Panc1 (cell line): ENCODE data around the gene SLC51A. TPM values are rescaled to one million over a fixed set of nuclear protein-coding genes. Genes with fewer than 3 reads are reported as not detected.
"Not testable (repeated sequence)": the region's sequence is repeated elsewhere in the genome, so short reads cannot be mapped to it uniquely, and the experiment has no call there.

ENCODE experiments used
- ATAC-seq: fragments of 200-7000 bp; cut with Tn5 transposase; 2 replicates; pipeline ENCODE4 v1.9.1; 2020; ENCODE audit warnings: mild to moderate bottlenecking, moderate library complexity
- BruUV-seq: library from RNA; stranded (reverse); fragments of 400-500 nt; replicated peaks from 2 replicates; lab custom pipeline; 2021; lab: Mats Ljungman, UMichigan
- CTCF ChIA-PET: fragments of 300-600 bp; sonication (Branson Sonifier 250); formaldehyde crosslinking; loops from one replicate; lab custom pipeline; 2022; ENCODE audit warnings: antibody characterized with exemption; lab: Charles Lee
- POLR2A ChIA-PET: fragments of 300-600 bp; sonication (Branson Sonifier 250); formaldehyde crosslinking; loops from one replicate; lab custom pipeline; 2022; ENCODE audit warnings: antibody characterized with exemption; lab: Charles Lee
- DNase-seq: peaks from one replicate; pipeline ENCODE4 v3.0.0-alpha.2; 2010; ENCODE audit warnings: low read depth, low spot score
- H3K27ac ChIP-seq: 2 replicates; pipeline ENCODE4 v1.5.1; 2011; ENCODE audit warnings: mild to moderate bottlenecking, low read length, inconsistent platforms
- H3K27me3 ChIP-seq: fragments of 200-500 bp; sonication (Bioruptor generic); 2 replicates; pipeline ENCODE4 v1.6.0; 2014; ENCODE audit warnings: low read length, inconsistent platforms; ENCODE audit not compliant: control insufficient read depth, insufficient read depth
- H3K36me3 ChIP-seq: fragments of 200-500 bp; sonication (Bioruptor generic); 2 replicates; pipeline ENCODE4 v1.5.1; 2014; ENCODE audit warnings: inconsistent platforms, mild to moderate bottlenecking, low read length, moderate library complexity; ENCODE audit not compliant: control insufficient read depth, insufficient read depth
- H3K4me1 ChIP-seq: 2 replicates; pipeline ENCODE4 v1.5.1; 2011; ENCODE audit warnings: inconsistent platforms, mild to moderate bottlenecking, low read length, moderate library complexity; ENCODE audit not compliant: control insufficient read depth, insufficient read depth
- H3K4me3 ChIP-seq, 2 experiments: 2 replicates each; pipeline ENCODE4 v1.5.1; 2011 to 2012; ENCODE audit warnings: low read depth in 2 of 2, low read length in 2 of 2, mild to moderate bottlenecking in 2 of 2, inconsistent platforms in 1 of 2, moderate library complexity in 1 of 2
- H3K9me3 ChIP-seq: fragments of 200-500 bp; sonication (Bioruptor generic); 2 replicates; pipeline ENCODE4 v1.5.1; 2014; ENCODE audit warnings: low read depth, mild to moderate bottlenecking, inconsistent platforms, low read length, moderate library complexity; ENCODE audit not compliant: control insufficient read depth, insufficient read depth
- POLR2AphosphoS5 ChIP-seq: IDR thresholded peaks from 2 replicates; pipeline ENCODE4 v1.6.1; 2012; ENCODE audit warnings: mild to moderate bottlenecking, low read depth, low read length, moderate library complexity
- SIN3A ChIP-seq: IDR thresholded peaks from 2 replicates; pipeline ENCODE4 v1.6.1; 2012; ENCODE audit warnings: low read depth, mild to moderate bottlenecking, low read length, moderate library complexity, borderline replicate concordance; ENCODE audit not compliant: insufficient read depth
- TCF7L2 ChIP-seq: IDR thresholded peaks from 2 replicates; pipeline ENCODE4 v1.6.1; 2011; ENCODE audit warnings: mild to moderate bottlenecking, low read depth, low read length, inconsistent platforms
- in situ Hi-C: cut with HindIII; loops from 2 replicates; pipeline ENCODE4 v1.10.0; 2016; ENCODE audit warnings: low sequenced_read_pairs, low pct_unique_long_range_greater_than_20kb
- intact Hi-C: fragments of 100-400 bp; cut with micrococcal nuclease; formaldehyde crosslinking; loops from one replicate; pipeline ENCODE4 v1.10.0; 2022; ENCODE audit not compliant: unreplicated experiment
- total RNA-seq: library from RNA; stranded (reverse); gene quantifications from one replicate; pipeline ENCODE4 v1.2.1, GENCODE V29; 2021; ENCODE audit not compliant: unreplicated experiment
- TF ChIP-seq, protein P1 (sequence below), 2 experiments: IDR thresholded peaks; 2 replicates each; pipeline ENCODE4 v1.6.1; 2011 to 2012; ENCODE audit warnings: low read depth in 2 of 2, control low read depth in 1 of 2, low read length in 1 of 2, mild to moderate bottlenecking in 1 of 2, moderate library complexity in 1 of 2; ENCODE audit not compliant: insufficient read depth in 1 of 2
- TF ChIP-seq, protein P2 (sequence below): fragments of 450-650 bp; IDR thresholded peaks from 2 replicates; pipeline ENCODE4 v1.5.1; 2017; ENCODE audit warnings: mild to moderate bottlenecking

The SLC51A gene
- total RNA-seq, 1 experiment from 2014 or later: not detected

DNA sequence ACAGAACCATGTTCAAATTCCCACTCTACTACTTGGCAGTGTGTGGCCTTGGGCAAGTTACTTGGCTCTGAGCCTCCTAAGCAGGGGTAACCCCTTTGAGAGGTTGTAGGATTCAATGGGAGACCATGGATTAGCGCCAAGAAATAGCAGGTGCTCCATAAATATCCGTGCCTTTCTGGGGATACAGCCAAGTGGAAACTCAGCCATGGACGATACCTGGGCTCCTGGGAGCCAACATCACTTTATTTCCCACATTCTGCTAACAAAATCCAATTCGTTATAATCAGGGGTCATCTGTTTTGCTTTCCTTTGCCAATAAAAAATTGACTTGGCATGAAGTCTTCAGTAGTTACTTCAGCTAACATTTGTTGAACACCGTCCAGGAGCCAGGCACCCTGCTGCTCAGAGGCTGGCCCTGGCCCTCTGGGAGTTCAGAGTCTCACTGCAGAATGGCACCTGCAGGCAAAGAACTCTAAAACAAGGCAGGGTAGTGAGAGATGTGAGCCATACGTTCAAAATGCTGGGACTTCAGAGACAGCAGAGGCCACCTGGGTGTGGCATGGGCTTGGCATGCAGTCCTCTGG lies 47.4 kb upstream of the SLC51A start:
- in situ Hi-C loops (no loop called here), intact Hi-C loops (no loop called here)
- TF ChIP-seq POLR2AphosphoS5 (0 out of 2 replicates have a peak, but pooled peaks have one; percentile 32), SIN3A (0 out of 2 replicates have a peak, but pooled peaks have one; percentile 35), TCF7L2 (peak; percentile 82)
- TF ChIP-seq, protein P1, sequence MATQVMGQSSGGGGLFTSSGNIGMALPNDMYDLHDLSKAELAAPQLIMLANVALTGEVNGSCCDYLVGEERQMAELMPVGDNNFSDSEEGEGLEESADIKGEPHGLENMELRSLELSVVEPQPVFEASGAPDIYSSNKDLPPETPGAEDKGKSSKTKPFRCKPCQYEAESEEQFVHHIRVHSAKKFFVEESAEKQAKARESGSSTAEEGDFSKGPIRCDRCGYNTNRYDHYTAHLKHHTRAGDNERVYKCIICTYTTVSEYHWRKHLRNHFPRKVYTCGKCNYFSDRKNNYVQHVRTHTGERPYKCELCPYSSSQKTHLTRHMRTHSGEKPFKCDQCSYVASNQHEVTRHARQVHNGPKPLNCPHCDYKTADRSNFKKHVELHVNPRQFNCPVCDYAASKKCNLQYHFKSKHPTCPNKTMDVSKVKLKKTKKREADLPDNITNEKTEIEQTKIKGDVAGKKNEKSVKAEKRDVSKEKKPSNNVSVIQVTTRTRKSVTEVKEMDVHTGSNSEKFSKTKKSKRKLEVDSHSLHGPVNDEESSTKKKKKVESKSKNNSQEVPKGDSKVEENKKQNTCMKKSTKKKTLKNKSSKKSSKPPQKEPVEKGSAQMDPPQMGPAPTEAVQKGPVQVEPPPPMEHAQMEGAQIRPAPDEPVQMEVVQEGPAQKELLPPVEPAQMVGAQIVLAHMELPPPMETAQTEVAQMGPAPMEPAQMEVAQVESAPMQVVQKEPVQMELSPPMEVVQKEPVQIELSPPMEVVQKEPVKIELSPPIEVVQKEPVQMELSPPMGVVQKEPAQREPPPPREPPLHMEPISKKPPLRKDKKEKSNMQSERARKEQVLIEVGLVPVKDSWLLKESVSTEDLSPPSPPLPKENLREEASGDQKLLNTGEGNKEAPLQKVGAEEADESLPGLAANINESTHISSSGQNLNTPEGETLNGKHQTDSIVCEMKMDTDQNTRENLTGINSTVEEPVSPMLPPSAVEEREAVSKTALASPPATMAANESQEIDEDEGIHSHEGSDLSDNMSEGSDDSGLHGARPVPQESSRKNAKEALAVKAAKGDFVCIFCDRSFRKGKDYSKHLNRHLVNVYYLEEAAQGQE (IDR thresholded peaks at IDR 0.05; ENCODE audit: insufficient read depth in 1 of 2, low read depth in 2 of 2, low read length in 1 of 2): no peak
- TF ChIP-seq, protein P2, sequence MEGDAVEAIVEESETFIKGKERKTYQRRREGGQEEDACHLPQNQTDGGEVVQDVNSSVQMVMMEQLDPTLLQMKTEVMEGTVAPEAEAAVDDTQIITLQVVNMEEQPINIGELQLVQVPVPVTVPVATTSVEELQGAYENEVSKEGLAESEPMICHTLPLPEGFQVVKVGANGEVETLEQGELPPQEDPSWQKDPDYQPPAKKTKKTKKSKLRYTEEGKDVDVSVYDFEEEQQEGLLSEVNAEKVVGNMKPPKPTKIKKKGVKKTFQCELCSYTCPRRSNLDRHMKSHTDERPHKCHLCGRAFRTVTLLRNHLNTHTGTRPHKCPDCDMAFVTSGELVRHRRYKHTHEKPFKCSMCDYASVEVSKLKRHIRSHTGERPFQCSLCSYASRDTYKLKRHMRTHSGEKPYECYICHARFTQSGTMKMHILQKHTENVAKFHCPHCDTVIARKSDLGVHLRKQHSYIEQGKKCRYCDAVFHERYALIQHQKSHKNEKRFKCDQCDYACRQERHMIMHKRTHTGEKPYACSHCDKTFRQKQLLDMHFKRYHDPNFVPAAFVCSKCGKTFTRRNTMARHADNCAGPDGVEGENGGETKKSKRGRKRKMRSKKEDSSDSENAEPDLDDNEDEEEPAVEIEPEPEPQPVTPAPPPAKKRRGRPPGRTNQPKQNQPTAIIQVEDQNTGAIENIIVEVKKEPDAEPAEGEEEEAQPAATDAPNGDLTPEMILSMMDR: no peak
- H3K36me3 ChIP-seq: no peaks in the 10 kb centered on the region
- H3K27ac ChIP-seq: no peak overlapping the region
- no TSS peak for BruUV-seq
- H3K27me3 ChIP-seq: no peaks in the 10 kb centered on the region
- ATAC-seq (peak; percentile 72), DNase-seq (no peak)
- H3K4me3 ChIP-seq: no peak overlapping the region
- ChIA-PET POLR2A (no interaction called here), CTCF (no interaction called here)
- H3K4me1 ChIP-seq: no peaks in the 10 kb centered on the region
- no peaks in the 10 kb centered on the region for H3K9me3 ChIP-seq

DNA sequence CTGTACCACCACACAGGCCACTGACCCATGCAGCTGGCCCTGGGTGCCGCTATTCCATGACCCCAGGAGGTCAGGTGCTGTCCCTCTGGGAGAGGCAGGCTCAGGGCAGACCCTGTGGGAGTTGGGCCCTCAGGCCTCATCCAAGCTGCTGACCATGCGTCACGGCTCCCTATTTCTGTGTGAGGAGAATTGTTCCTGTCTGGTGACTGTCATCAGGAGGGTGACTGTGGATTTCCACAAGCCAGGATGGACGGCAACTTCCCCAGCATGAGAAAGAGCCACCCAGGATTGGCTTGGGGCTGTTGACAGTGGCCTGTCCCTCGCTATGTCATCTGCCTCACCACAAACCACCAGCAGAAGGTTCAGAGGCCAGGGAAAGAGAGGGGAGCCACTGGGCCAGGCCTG lies 46.5 kb upstream of the SLC51A start:
- no peaks in the 10 kb centered on the region for H3K27me3 ChIP-seq
- POLR2A ChIA-PET: interaction anchor here (0.6 kb wide), 1 partner anchor 17 kb away, joined by 7 read pairs; no protein-coding TSS in a partner anchor
- H3K4me3 ChIP-seq: no peak overlapping the region
- H3K9me3 ChIP-seq: no peaks in the 10 kb centered on the region
- in situ Hi-C loops: no loop called here
- DNase-seq (no peak), ATAC-seq (0 out of 2 replicates have a peak, but pooled peaks have one; percentile 10)
- no peak for TF ChIP-seq SIN3A
- no peak for TF ChIP-seq POLR2AphosphoS5
- TF ChIP-seq, protein P2: no peak
- TF ChIP-seq TCF7L2: no peak
- TF ChIP-seq, protein P1 (IDR thresholded peaks at IDR 0.05; ENCODE audit: insufficient read depth in 1 of 2, low read depth in 2 of 2, low read length in 1 of 2): no peak
- no peaks in the 10 kb centered on the region for H3K36me3 ChIP-seq
- 0 out of 2 replicates have a peak overlapping the region, but pooled peaks have one; percentile 10 for H3K27ac ChIP-seq
- BruUV-seq: no TSS peak
- intact Hi-C loops: no loop called here
- H3K4me1 ChIP-seq: no peaks in the 10 kb centered on the region
- CTCF ChIA-PET: no interaction called here

DNA sequence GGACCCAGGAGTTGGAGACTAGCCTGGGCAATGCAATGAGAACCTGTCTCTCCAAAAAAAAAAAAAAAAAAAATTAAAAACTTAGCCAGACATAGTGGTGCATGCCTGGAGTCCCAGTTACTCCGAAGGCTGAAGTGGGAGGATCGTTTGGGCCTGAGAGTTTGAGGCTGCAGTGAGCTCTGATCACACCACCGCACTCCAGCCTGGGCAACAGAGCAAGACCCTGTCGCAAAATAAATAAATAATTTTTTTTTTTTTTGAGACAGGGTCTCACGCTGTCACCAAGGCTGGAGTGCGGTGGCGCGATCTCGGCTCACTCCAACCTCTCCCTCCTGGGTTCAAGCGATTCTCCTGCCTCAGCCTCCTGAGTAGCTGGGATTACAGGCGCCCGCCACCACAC lies 46.0 kb upstream of the SLC51A start:
- H3K4me1 ChIP-seq, H3K27ac ChIP-seq, ATAC-seq, intact Hi-C loops, in situ Hi-C loops, DNase-seq, H3K4me3 ChIP-seq, CTCF ChIA-PET, BruUV-seq, H3K9me3 ChIP-seq, H3K27me3 ChIP-seq, H3K36me3 ChIP-seq: not testable (repeated sequence)
- POLR2A ChIA-PET: interaction anchor here (0.6 kb wide), 1 partner anchor 16 kb away, joined by 7 read pairs; no protein-coding TSS in a partner anchor
